ENCODE data around the gene OGFOD1.

DNA sequence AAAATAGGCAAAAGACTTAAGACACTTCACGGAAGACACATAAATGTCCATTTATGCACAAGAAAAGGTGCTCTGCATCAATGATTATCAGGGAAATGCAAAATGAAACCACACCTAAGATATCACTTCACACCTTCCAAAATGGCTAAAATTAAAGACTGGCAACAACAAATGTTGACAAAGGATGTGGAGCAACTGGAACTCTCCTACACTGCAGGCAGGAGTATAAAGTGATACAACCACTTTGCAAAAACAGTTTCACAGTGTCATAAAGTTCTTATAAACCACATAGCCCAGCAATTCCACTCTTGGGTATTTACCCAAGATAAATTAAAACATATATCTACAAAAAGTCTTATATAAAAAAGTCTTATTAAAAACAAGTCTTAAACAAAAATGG lies 60.7 kb downstream of the OGFOD1 start:
- TF ChIP-seq EP300 (IDR thresholded peaks at IDR 0.05): no peak
- TF ChIP-seq, protein P1, sequence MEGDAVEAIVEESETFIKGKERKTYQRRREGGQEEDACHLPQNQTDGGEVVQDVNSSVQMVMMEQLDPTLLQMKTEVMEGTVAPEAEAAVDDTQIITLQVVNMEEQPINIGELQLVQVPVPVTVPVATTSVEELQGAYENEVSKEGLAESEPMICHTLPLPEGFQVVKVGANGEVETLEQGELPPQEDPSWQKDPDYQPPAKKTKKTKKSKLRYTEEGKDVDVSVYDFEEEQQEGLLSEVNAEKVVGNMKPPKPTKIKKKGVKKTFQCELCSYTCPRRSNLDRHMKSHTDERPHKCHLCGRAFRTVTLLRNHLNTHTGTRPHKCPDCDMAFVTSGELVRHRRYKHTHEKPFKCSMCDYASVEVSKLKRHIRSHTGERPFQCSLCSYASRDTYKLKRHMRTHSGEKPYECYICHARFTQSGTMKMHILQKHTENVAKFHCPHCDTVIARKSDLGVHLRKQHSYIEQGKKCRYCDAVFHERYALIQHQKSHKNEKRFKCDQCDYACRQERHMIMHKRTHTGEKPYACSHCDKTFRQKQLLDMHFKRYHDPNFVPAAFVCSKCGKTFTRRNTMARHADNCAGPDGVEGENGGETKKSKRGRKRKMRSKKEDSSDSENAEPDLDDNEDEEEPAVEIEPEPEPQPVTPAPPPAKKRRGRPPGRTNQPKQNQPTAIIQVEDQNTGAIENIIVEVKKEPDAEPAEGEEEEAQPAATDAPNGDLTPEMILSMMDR (IDR thresholded peaks at IDR 0.05): no peak
